GM21515 (cell line): Measurements from ENCODE around the gene LRRC8E.
"Not testable (repeated sequence)": the region's sequence is repeated elsewhere in the genome, so short reads cannot be mapped to it uniquely, and the experiment has no call there.

Experiments used
- ATAC-seq: cut with Tn5 transposase; IDR thresholded peaks from one replicate; pipeline ENCODE4 v1.9.1; 2021; ENCODE audit not compliant: unreplicated experiment

The LRRC8E gene

GRCh38 chr19:7883796-7884570, 4.3 kb upstream of the LRRC8E start:
- ATAC-seq = no peak

DNA sequence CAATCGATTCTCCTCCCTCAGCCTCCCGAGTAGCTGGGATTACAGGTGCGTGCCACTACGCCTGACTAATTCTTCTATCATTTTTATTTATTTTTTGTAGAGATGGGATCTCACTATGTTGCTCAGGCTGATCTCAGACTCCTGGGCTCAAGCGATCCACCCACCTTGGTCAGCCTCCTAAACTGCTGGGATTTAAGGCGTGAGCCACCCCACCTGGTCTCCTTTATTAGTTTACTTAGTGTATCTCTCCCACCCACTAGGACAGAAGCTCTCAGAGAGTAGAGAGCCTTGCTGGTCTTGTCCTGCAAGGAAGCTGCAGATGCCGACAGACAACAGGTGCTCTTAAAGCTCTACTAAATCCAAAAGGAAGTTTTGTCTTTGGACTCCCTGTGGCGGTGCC, 2.5 kb upstream of the LRRC8E start:
- no peak for ATAC-seq

DNA sequence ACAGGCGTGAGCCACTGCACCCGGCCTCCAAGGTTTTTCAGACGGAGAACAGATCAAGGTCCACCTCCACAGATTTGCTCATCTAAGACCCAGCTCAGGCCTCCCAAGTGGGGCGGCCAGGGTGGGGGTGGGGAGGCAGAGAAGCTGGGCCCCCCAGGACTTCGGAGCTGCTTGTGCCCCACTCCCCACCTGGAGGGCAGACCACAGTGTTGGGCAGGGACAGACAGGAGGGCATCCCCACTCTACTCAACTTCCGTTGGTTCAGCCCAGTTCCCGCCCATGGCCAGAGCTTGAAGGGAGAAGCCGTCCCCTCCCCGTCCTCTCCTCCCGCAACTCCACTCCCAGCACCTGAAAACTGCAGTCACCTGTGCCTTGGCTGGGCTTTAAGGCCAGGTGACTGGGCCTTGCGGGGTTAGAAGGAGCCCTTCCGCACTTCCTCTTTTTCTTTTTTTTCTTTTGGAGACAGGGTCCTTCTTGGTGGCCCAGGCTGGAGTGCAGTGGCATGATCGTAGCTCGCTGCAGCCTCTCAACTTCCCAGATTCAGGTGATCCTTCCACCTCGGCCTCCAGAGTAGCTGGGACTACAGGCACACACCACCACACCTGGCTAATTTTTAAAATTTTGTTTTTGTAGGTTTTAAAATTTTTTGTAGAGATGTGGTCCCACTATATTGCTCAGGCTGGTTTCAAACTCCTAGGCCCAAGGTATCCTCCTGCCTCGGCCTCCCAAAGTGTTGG, 734 bp upstream of the LRRC8E start:
- no peak for ATAC-seq

DNA sequence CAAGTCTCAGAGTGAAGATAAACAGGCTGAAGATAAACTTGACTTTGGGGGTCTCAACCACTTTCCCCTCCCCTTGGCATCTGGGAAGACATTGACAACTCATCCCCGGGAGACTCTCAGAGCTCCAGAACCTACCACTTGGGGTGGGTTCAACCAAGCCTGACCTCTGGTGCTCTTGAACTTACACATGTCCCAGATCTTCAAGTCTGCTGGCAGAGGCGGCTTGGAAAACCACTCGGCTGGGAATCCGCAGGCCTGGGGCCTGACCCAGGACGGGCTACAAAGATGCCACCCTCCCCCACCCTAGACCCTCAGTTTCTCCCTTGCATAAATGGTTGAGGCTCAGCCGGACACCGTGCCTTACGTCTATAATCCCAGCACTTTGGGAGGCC, 512 bp downstream of the LRRC8E start:
- ATAC-seq = no peak

GRCh38 chr19:7893362-7894101, 5.2 kb downstream of the LRRC8E start:
- not testable (repeated sequence) for ATAC-seq

DNA sequence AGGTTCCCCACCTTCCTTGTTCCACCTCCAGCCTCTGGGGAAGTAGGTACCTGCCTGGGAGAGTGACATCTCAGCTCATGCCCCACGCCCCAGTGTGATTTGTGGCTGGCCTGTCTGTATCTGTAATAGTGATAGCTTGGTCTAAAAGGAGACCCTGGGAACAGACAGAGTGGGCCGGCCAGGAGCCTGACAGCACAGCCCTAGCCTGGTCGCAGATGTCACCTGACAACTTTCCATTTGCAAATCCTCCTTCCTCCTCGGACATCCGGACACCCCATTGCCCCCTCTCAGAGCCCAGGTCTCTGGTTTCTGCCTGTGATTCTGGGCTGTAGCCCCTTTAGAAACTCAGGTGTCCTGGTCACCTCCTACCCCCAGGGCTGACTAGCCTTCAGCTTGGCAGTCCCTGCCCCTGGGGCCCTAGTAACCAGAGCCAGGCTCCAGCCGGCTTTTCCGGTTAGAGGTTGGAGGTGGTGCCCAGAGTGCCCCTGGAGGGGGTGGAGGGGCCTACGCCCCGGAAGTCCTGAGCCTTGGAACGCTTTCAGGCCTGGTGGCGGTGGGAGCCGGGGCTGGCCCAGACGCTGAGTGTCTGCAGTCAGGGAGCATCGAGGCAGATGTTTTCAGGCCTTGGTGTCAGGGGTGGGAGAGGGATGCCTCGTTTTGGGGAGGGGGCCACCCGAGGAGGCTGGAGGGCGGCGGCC, 6.5 kb downstream of the LRRC8E start:
- no peak for ATAC-seq

DNA sequence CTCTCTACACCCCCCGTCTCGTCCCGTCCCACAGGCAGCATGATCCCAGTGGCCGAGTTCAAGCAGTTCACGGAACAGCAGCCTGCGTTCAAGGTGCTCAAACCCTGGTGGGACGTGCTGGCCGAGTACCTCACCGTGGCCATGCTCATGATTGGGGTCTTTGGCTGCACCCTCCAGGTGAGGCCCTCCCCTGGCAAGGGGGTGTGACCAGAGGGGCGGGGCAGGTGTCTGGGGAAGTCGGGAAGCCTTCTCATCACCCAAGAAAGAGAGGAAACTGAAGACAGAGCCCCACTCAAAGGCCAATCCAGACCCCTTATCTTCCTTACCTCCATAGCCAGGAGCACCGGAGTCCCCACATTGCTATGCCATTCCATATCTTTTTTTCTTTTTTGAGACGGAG, 7.3 kb downstream of the LRRC8E start:
- no peak for ATAC-seq

GRCh38 chr19:7897292-7897691, 9.0 kb downstream of the LRRC8E start:
- no peak for ATAC-seq

GRCh38 chr19:7898967-7899366, 10.7 kb downstream of the LRRC8E start:
- ATAC-seq = no peak

DNA sequence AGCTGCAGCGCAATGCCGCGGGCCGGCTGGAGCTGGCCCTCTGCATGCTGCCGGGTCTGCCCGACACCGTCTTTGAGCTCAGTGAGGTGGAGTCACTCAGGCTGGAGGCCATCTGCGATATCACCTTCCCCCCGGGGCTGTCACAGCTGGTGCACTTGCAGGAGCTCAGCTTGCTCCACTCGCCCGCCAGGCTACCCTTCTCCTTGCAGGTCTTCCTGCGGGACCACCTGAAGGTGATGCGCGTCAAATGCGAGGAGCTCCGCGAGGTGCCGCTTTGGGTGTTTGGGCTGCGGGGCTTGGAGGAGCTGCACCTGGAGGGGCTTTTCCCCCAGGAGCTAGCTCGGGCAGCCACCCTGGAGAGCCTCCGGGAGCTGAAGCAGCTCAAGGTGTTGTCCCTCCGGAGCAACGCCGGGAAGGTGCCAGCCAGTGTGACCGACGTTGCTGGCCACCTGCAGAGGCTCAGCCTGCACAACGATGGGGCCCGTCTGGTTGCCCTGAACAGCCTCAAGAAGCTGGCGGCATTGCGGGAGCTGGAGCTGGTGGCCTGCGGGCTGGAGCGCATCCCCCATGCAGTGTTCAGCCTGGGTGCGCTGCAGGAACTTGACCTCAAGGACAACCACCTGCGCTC, 11.6 kb downstream of the LRRC8E start:
- no peak for ATAC-seq

- no peak for ATAC-seq
Measured at GRCh38 chr19:7900401-7900870, 12.1 kb downstream of the LRRC8E start.

- no peak for ATAC-seq
Measured at GRCh38 chr19:7900931-7901330, 12.6 kb downstream of the LRRC8E start.

DNA sequence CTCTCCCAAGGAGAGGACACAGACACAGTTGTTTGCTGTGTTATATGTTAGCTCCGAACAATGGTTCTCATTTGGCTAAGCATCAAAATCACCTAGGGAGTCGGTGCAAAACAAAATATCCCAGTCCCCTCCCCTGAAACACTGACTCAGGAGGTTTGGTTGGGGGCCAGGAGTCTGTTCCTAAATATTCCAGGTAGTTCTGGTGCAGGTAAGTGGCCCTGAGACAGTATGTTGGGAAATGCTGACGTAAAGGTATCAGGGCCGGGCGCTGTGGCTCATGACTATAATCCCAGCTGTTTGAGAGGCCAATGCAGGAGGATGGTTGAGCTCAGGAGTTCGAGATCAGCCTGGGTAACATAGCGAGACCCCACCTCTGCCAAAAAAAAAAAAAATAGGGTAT, 13.0 kb downstream of the LRRC8E start:
- no peak for ATAC-seq

DNA sequence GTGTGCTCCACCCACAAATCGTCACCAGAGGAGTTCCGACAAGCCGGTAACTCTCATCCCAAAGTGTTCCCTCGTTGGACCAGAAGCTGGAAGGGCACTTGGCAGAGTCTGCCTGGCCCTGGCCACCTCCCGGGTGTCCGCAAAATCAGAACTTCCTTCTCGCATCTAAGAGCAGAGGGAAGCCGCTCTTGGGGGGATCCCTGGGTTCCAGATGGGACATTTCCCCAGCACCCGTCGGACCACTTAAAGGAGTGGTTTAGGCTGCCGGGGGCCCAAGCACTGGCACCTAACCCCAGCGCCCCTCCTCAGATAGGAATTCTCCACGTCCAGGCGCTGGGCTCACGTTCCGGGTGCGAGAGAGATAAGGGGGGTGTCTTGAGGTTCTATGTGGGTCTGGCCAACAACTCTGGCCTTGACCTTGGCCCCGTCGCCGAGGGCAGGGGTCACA, 14.5 kb downstream of the LRRC8E start:
- peak; percentile 0 for ATAC-seq

DNA sequence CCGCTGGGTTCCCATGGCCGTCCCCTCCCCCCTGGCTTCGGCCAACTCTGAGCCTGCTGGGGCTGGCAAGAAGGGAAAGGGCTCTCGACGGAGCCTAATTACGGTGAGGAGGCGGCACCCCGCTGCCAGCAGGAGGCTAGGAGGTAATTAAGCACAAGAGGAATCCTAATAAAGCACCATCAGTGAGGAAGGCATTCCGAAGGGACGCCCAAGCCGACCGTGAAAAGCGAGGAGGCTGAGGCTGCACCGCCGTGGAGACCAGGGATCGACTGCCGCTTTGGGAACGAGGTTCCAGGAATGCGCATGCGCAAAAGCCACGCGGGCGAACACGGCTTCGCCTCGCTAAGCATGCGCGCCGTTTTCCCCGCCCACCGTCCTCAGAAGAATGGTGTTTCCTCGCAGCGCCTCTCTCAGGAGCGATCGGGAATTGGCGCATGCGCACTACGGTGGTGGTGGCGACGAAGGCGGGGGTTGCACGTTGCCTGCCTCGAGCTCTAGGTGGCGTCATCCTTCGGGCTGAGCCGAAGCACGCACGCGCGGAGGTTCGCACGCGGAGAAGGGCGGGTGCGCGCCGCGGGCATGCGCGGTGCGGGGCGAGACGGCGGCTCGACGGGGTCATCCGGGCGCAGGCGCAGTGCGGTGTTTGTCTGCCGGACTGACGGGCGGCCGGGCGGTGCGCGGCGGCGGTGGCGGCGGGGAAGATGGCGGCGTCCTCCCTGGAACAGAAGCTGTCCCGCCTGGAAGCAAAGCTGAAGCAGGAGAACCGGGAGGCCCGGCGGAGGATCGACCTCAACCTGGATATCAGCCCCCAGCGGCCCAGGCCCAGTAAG, 15.1 kb downstream of the LRRC8E start, which contains the start of gene MAP2K7:
MAP2K7 (plus strand) TSS at position 634 of the 830 bp plus-strand sequence; CDS start at position 702, 68 bp downstream.
- ATAC-seq = peak; percentile 76

DNA sequence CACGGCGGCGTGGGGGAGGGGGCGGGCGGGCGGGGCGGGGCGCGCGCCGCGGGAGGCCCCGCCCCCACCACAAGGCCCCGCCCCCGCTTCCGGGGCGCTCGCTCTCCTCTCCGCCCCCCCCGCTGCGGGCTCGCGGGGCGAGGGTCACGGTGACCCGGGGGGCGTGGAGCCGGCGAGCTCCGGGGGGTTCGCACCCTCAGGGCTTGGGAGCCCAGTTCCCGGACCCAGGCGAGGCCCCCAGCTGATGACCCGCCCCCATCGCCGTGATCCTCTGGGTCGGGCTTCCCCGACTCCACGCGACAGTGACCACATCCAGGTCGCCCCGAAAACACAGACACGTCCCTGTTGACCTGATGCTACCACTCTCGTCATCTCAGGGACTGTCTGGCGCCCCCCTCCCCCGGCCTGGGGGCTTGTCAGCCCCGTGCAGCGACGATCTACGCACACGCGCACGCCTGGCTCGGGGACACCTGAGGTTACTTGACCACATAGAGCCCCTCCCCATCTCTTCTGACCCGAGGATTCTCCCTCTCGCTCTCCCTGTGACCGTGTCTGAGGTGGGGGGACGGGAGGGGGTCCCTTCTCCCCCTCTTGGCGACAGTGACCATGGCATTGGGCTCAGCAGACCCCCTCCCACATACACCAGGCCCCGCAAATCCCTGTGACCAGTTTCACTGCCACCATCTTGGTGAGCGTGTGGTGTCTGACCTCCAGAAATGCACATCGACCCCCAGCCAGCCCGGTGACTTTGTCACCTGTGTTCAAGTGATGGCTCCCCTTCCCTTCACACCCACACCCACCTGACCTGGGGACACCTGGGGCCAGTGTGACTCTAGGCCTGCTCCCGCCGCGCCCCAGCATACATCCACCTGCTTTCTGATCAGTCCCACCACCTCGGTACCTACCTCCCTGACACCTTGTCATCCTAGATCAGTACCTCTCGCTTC, 16.0 kb downstream of the LRRC8E start:
- ATAC-seq = peak; percentile 33

DNA sequence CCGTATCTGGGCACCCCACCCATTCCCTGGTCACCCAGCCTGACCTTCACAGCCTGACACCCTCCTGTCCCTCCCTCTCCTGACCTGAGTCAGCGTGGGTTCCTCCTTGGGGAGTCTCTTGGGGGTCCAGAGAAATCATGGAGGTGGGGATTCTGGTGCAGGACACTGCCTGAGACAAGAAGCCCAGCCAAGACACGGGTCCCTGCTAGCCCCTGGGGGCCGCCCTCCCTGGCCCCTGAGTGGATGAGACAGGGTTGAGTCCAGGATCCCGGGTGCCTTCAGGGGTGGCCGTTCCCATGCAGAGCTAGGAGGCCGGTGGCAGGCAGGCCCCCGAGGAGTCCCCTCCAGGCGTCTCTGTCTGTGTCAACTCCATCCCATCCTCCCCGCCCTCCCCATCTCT, 17.0 kb downstream of the LRRC8E start:
- no peak for ATAC-seq

- no peak for ATAC-seq
Measured at GRCh38 chr19:7905859-7906258, 17.5 kb downstream of the LRRC8E start.
